Measurements from ENCODE around the gene SESN3. TPM values are rescaled to one million over a fixed set of nuclear protein-coding genes. Genes with fewer than 3 reads are reported as not detected.

SESN3 gene
- total RNA-seq, 1 donor from 2014 or later: 4.7 TPM

DNA sequence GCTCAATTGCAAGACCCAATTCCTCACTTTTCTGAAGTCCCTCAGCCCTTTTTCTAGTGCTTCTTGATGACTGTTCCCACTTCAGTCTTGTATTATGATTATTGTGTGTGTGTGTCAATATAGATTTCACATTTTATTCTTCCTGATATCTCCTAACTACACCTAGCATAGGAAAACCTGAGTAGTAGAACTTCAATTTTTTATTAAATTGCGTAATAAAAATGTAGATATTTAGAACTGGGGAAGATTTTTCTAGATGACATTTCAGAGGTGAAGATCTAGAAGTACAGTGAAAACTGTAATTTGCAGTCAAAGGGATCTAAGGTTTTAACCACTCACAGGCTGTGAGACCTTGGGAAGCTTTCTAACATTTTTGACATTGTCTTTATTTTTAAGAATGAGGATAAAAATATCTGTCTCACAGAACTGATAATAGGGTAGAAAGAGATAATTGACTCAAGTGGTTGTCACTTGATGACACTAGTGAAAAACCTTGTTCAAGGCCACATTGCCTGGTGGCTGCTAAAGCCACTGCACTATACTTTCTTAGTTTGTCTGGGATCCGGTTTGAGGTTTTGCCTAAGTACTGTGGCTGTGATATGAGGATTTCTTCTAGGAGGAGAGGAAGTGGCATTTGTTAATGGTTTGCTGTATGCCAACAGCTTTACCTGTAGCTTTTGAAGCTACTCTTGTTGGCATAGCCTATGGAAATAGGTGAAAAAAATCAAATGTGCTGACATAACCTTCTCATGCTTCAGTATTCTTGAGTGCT is 32.2 kb upstream of the SESN3 start:
- no peaks in the 10 kb centered on the region for H3K27me3 ChIP-seq (ENCODE audit: control insufficient read depth, insufficient read depth, low read length)
- no peaks in the 10 kb centered on the region for H3K36me3 ChIP-seq (ENCODE audit: control insufficient read depth, insufficient read depth, low read length)
- H3K4me3 ChIP-seq (ENCODE audit: low read depth, low read length): no peak overlapping the region
- no peak for DNase-seq (ENCODE audit: low read depth)
- TF ChIP-seq, protein P1, sequence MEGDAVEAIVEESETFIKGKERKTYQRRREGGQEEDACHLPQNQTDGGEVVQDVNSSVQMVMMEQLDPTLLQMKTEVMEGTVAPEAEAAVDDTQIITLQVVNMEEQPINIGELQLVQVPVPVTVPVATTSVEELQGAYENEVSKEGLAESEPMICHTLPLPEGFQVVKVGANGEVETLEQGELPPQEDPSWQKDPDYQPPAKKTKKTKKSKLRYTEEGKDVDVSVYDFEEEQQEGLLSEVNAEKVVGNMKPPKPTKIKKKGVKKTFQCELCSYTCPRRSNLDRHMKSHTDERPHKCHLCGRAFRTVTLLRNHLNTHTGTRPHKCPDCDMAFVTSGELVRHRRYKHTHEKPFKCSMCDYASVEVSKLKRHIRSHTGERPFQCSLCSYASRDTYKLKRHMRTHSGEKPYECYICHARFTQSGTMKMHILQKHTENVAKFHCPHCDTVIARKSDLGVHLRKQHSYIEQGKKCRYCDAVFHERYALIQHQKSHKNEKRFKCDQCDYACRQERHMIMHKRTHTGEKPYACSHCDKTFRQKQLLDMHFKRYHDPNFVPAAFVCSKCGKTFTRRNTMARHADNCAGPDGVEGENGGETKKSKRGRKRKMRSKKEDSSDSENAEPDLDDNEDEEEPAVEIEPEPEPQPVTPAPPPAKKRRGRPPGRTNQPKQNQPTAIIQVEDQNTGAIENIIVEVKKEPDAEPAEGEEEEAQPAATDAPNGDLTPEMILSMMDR (IDR thresholded peaks at IDR 0.05; ENCODE audit: insufficient read depth, low read length, poor library complexity, severe bottlenecking): no peak

GRCh38 chr11:95257456-95257971 is 26.5 kb upstream of the SESN3 start:
- Histone ChIP-seq H3K4me3 (ENCODE audit: low read depth, low read length) (no peak overlapping the region), H3K36me3 (ENCODE audit: control insufficient read depth, insufficient read depth, low read length) (no peaks in the 10 kb centered on the region), H3K27me3 (ENCODE audit: control insufficient read depth, insufficient read depth, low read length) (no peaks in the 10 kb centered on the region)
- DNase-seq (ENCODE audit: low read depth): no peak
- TF ChIP-seq, protein P1 (IDR thresholded peaks at IDR 0.05; ENCODE audit: insufficient read depth, low read length, poor library complexity, severe bottlenecking): no peak

GRCh38 chr11:95256321-95256779 is 25.3 kb upstream of the SESN3 start:
- TF ChIP-seq, protein P1 (IDR thresholded peaks at IDR 0.05; ENCODE audit: insufficient read depth, low read length, poor library complexity, severe bottlenecking): no peak
- no peak for DNase-seq (ENCODE audit: low read depth)
- H3K36me3 ChIP-seq (ENCODE audit: control insufficient read depth, insufficient read depth, low read length): no peaks in the 10 kb centered on the region
- no peaks in the 10 kb centered on the region for H3K27me3 ChIP-seq (ENCODE audit: control insufficient read depth, insufficient read depth, low read length)
- no peak overlapping the region for H3K4me3 ChIP-seq (ENCODE audit: low read depth, low read length)

DNA sequence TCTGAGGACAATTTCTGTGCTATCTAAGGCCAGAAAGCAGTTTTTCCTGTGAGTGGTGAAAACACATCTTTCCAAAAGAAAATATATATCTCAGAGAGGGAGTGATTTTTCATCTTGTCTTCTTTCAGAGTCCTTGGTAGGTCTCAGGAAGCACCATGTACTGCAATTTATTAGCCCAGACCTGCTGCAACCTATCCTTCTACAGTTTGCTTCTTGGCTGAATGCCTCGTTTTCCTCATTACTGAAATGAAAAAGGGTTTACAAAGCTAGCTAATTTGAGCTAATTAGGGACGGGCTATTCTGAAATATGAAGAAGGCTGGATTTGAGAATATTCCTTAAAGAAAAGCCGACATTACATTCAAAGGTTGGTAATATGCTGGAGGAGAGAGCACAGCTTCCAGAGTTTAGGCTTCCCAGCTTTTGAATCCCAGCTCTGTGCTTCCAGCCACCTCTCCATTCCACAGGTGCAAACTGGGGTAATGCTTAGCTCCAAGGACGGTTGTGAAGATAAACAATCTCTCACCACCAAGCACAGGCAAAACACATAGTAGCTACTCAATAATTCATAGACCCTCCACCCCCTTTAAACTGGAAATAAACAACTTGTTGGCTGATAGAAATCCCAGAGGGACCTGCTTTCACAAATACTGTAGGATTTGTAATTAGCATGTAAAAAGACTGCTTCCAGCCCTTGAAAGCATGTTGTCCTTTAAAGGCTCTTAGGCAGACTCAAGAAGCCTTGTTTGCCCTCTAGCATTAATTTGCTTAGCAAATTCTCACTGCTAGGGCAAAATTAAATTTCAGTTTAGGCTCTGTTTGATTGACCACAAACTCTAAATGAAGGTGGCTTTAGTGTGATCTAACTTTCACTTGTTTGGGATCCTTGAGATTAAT is 24.5 kb upstream of the SESN3 start:
- TF ChIP-seq, protein P1 (IDR thresholded peaks at IDR 0.05; ENCODE audit: insufficient read depth, low read length, poor library complexity, severe bottlenecking): no peak
- H3K36me3 ChIP-seq (ENCODE audit: control insufficient read depth, insufficient read depth, low read length): no peaks in the 10 kb centered on the region
- DNase-seq (ENCODE audit: low read depth): no peak
- H3K27me3 ChIP-seq (ENCODE audit: control insufficient read depth, insufficient read depth, low read length): no peaks in the 10 kb centered on the region
- H3K4me3 ChIP-seq (ENCODE audit: low read depth, low read length): no peak overlapping the region

DNA sequence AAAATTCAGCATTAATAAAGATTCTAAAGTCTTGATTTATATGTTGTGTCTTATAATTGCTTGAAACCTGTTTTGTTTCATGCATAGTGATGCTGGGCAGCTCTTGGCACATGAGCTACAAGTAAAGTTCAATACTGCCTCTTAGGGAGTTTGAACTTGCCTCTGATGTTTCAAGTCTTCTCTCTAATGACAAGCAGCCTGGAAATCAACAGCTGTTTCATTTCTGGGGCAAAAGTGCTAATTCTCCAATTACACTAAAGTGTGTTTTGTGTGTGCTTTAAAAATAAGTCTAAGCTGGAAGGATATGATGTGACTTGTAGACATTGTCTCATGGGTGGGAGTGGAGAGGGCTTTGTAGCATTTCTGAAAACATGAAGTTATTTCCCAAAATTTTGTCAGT is 23.7 kb upstream of the SESN3 start:
- Histone ChIP-seq H3K36me3 (ENCODE audit: control insufficient read depth, insufficient read depth, low read length) (no peaks in the 10 kb centered on the region), H3K27me3 (ENCODE audit: control insufficient read depth, insufficient read depth, low read length) (no peaks in the 10 kb centered on the region), H3K4me3 (ENCODE audit: low read depth, low read length) (no peak overlapping the region)
- DNase-seq (ENCODE audit: low read depth): no peak
- TF ChIP-seq, protein P1 (IDR thresholded peaks at IDR 0.05; ENCODE audit: insufficient read depth, low read length, poor library complexity, severe bottlenecking): no peak
